Fibroblast of mammary gland (primary cell): ENCODE results near the gene G2E3.

ENCODE experiments used
- DNase-seq: peaks from one replicate; pipeline ENCODE4 v3.0.0-alpha.2; 2010; ENCODE audit warnings: low read depth
- H3K4me3 ChIP-seq: 2 replicates; pipeline ENCODE4 v1.5.1; 2011; ENCODE audit warnings: low read depth, mild to moderate bottlenecking, low read length, moderate library complexity; ENCODE audit not compliant: control insufficient read depth
- TF ChIP-seq, protein P1 (sequence below): conservative IDR thresholded peaks from 2 replicates; pipeline ENCODE4 v1.5.1; 2011; ENCODE audit warnings: low read depth, low read length, inconsistent platforms; ENCODE audit not compliant: control insufficient read depth, insufficient read depth

Gene G2E3

DNA sequence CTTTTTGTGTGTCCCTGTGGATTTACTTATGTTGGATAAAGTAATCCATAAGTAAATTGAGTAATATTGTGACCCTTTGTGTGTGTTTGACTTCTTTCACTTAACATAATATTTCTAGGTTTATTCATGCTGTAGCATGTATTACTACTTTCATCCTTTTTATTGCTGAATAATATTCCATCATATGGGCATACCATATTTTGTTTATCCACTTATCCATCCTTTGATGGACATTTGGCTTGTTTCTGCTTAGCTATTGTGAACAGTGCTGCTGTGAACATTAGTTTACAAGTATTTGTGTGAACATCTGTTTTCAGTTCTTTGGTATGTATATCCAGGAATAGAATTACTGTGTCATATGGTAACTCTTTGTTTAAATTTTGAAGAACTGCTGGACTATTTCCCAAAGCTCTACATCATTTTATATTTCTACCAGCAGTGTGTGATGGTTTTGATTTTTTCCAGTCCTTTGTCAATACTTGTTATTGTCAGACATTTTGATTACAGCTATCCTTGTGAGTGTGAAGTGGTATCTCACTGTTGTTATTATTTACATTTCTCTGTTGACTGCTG is 25.2 kb downstream of the G2E3 start:
- H3K4me3 ChIP-seq, result no peak overlapping the region
- peak; percentile 5 for DNase-seq
- TF ChIP-seq, protein P1, sequence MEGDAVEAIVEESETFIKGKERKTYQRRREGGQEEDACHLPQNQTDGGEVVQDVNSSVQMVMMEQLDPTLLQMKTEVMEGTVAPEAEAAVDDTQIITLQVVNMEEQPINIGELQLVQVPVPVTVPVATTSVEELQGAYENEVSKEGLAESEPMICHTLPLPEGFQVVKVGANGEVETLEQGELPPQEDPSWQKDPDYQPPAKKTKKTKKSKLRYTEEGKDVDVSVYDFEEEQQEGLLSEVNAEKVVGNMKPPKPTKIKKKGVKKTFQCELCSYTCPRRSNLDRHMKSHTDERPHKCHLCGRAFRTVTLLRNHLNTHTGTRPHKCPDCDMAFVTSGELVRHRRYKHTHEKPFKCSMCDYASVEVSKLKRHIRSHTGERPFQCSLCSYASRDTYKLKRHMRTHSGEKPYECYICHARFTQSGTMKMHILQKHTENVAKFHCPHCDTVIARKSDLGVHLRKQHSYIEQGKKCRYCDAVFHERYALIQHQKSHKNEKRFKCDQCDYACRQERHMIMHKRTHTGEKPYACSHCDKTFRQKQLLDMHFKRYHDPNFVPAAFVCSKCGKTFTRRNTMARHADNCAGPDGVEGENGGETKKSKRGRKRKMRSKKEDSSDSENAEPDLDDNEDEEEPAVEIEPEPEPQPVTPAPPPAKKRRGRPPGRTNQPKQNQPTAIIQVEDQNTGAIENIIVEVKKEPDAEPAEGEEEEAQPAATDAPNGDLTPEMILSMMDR, result no peak

DNA sequence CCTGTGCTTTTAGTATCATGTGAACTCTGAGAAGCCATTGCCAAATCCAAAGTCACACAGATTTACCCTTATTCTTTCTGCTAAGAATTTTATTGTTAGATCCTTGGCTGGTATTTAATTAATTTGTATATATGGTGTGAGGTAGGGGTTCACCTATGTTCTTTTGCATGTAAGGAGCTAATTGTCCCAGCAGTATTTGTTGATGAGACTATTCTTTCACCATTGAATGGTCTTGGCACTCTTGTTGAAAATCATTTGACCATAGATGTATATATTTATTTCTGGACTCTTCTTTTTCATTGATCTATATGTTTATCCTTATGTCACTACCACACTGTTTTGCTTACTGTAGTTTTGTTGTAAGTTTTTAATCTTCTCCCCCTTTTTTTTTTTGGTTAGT is 26.2 kb downstream of the G2E3 start:
- no peak for DNase-seq
- TF ChIP-seq, protein P1, result no peak
- H3K4me3 ChIP-seq, result no peak overlapping the region

DNA sequence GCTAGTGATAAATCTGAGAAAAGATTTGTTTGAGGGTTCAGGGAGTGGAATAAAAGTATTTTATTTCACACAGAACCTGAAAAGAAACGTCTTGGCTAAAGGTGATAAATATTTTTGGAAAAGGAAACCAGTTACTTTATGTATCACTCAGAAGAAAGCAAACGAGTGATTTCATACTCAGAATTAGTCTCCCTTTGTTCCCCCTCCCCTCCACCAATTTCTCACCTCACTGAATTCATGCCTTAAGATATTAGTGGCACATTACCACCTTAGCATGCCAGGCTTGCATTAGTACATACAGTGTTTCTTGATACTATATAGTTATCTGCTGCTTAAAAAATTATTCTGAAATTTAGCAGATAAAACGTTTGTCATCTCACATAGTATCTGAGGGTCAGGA is 28.2 kb downstream of the G2E3 start:
- H3K4me3 ChIP-seq, result no peak overlapping the region
- no peak for DNase-seq
- TF ChIP-seq, protein P1, result no peak

DNA sequence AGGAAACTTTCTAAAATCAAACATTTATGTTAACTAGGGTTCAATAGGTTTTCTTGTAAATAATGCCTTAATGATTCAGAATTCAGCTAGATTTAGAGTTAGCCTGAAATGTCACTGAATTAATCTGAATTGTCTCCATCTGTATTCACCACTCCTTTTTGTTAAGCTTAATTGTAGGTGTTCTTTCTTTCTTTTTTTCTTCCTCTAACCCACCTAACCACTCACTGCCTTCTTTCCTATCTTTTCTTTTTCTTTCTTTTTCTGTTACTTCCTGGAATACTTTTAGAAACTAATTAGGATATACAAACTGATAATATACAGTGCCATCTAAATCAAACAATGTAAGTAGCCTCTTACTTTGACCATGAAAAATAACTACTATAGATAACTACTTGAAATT is 29.9 kb downstream of the G2E3 start:
- no peak for DNase-seq
- TF ChIP-seq, protein P1, result no peak

DNA sequence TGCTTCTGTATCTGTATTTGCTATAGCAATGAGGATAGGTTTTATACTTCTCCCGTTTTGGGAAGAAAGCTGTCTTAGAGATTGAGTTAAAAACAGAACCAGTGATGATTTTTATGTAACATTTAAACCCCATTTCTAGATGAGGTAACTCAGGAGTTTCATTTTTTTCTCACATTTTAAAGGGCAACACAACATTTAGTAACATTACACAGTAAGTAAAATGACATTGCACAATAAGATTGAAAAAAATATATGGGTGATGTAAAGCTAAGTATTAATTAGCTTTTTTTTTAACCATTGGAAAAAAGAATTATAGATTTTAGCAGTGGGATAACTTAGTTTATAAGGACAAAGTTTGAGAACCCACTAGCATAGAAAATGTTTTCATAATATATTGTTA is 38.0 kb downstream of the G2E3 start:
- DNase-seq, result no peak
- TF ChIP-seq, protein P1, result no peak
- no peak overlapping the region for H3K4me3 ChIP-seq

More for the DNA sequence above, 29.9 kb downstream of the G2E3 start:
- H3K4me3 ChIP-seq, result no peak overlapping the region

DNA sequence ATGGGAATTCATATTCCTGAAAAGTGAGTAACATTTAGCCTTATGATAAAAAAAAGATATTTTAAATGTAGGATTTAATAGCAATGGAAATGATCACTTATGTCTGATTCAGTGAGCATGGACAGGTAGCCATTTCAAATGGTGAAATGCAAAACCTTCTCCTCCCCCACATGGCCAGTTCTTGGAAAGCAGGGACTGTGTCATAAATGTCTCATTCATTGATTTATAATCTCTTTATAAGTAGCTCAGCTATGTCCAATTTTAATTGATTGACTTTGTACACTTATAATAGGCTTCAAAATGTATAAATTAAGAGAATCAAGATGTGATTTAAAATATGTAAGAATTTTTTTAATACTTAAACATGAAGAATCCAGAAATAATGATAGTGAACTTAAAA is 38.5 kb downstream of the G2E3 start:
- TF ChIP-seq, protein P1, result no peak

More for the DNA sequence above, 38.5 kb downstream of the G2E3 start:
- H3K4me3 ChIP-seq, result no peak overlapping the region
- no peak for DNase-seq
